Tongue (tissue), 2 donors: ENCODE results near the gene LENG8. TPM values are rescaled to one million over a fixed set of nuclear protein-coding genes. Genes with fewer than 3 reads are reported as not detected.

ENCODE experiments used
- DNase-seq: peaks from one replicate; pipeline ENCODE4 v3.0.0-alpha.2; 2015
- total RNA-seq: library from RNA; depleted of rRNA; stranded (reverse); fragments of >200 nt; gene quantifications from one replicate; pipeline ENCODE4 v1.2.3, GENCODE V29; 2014

LENG8 gene
- total RNA-seq, 1 donor from 2014 or later, result 38.4 TPM

DNA sequence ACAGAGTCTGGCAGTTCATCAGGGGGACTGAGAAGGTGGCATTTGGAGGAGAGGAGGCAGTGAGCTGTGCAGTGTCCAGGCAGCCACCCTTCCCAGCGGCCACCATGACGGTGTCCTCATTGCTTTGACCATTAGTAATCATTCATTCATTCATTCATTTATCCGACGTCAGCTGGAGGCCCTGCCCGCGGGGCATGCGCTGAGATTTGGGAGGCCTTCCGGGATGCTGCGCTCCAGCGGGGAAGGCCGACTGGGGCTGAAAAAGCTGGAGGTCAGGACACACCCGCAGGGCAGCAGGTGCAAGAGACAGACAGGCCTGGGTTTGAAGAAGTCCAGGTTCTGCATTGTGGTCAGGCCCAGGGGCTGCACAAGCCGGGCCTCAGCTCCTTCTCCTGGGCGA is 24.8 kb upstream of the LENG8 start:
- DNase-seq, result no peak

DNA sequence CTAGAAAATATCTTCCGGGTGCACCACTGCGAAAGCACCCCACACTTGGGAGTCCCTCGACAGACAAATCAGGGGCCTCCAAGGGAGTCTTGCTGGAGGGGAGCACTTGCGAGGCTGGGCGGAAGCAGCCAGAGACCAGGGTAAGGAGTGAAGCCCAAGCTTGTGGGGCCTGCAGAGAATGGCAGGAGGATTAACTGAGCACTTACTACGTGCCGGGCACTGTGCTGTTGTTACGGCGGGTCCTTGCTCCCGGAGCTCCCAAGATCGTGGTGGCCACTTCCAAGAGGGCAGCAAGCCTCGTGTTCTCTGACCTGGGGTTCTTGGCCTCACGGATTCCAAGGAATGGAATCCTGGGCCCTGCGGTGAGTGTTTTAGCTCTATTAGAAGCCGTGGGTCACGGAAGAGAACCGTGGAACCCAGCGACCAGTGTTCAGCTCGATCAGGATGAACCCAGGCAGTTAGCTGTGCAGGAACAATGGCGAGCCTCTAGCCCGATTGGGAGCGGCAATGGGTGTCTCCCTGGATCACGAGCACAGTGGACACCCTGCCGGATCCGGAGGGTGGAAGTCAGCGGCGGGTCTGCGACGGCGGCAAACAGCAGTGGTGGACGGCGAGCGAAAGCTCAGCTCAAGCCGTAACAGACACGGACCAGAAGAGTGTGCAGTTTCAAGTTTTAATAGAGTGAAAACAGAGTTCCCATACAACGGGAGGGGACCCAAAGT is 24.2 kb upstream of the LENG8 start:
- DNase-seq, result no peak

DNA sequence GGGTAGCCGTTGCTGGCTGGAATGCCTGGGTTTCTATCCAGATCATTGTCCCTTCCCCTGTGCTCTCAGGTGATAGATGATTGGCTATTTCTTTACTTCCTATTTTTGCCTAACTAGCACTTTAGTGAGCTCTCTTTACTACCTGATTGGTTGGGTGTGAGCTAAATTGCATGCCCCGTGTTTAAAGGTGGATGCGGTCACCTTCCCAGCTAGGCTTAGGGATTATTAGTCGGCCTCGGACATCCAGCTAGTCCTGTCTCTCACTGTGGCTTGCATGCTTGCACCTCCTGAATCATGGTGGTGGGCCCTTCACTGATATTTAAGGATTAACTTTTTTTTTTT is 23.6 kb upstream of the LENG8 start:
- DNase-seq, result no peak

DNA sequence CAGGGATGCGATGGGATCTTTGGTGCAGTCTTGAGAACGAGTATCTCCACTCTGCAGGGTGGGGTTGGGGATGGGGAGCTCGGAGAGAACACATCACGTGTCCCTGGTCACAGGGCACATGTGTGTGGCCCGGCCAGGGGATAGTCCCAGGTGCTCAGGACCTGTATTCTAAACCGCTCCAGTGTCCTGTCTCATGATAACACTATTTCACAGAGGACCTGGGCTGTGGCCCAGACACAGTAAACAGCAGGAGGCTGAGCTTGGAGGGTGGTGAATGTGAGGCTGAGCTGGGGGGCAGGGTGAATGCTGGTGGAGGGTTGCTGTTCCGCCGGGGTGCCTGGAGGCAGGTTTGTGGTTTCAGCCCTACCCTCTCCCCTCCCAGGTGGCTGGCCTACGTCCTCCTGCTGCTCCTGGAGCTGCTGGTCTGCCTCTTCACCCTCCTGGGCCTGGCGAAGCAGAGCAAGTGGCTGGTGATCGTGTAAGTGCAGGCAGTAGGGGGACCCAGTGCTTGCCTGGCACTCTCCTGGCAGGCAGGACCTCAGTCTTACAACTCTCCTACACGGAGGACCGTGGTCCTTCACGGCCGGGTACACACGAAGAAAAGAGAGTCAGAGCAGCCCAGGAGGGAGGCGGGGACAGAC is 22.6 kb upstream of the LENG8 start:
- DNase-seq, result no peak

DNA sequence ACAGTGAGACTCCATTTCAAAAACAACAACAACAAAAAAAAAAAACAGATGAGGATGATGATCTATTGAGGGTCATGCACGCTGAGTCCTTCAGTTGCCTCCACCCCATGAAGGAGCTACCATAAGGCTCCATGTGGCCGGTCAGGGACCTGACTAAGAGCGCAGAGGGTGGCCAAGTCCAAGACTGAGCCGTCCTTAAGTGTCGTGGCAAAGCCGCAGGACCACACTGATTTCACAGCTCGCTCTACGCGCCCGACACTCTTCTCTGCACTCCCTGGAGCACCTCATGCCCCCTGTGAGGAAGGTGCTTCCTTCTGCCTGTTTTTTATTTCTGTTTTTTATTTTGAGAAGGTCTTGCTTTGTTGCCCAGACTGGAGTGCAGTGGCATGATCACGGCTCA is 21.4 kb upstream of the LENG8 start:
- no peak for DNase-seq

DNA sequence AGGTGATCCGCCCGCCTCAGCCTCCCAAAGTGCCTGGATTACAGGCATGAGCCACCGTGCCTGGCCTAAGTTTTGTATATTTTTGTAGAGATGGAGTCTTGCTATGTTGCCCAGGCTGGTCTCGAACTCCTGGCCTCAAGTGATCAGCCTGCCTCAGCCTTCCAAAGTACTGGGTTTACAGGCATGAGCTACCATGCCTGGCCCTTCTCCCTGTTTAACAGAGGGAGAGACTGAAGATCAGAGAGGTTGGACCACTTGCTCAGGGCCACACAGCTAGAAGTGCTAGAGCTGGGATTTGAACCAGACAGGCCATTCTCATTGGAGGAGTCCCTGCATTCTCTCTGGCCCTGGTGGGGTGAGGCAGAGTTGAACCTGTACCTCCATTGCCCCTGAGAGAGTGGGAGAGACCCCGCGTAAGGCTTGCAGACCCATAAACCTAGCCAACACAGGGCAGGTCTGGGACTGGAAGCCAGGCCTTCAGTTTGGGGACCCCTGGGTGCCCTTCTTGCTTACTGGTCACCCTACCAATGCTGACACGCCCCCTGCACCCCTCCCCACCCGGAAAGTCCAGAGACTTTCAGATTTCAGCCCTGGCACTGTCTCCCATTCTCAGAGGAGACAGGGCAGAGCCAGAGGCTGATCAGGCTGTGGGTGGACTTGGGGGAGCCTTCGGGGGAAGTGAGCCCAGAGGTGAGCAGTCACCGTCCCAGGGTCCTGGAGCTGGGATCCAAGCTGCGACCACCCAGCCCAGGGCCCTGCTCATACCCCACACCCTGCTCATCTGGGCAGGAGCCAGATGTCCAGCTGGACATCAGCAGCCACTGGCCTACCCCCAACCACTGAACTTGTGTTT is 20.4 kb upstream of the LENG8 start:
- no peak for DNase-seq

DNA sequence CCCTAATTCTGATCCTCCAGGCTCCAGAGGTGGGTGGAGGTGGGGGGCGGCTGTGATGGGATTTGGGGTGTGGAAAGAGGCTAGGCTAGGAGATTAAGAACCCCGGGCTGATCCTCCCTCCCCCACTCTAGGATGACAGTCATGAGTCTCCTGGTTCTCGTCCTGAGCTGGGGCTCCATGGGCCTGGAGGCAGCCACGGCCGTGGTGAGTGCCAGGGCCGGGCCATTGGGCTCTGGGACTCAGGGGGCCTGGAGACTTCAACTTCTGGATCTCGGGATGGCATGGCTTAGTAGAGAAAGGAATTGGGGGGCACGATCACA is 19.9 kb upstream of the LENG8 start:
- DNase-seq, result no peak

DNA sequence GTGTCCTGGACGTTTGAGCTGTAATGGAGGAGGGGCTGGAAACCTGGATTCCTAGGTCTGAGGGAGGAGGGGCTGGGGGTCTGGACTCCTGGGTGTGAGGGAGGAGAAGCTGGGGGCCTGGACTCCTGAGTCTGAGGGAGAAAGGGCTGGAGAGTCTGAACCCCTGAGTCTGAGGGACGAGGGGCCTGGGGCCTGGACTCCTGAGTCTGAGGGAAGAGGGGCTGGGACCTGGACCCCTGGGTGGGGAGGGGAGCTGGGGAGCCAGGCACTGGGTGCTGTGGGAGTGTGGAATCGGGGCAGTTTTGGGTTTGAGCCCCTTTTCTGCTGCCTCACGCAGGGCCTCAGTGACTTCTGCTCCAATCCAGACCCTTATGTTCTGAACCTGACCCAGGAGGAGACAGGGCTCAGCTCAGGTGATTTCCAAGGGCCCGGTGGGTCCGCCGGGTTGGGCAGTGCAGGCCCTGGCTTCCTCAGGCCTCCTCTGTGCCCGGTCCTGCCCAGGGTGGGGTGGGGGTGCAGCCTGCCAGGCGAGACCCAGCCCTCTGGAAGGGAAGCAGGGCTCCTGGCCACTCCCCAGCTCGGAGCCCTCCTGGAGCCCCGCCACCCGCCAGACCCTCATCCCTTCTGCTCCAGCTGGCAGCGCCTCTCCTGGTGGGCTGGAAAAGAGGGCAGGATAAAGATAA is 19.3 kb upstream of the LENG8 start:
- DNase-seq, result no peak

DNA sequence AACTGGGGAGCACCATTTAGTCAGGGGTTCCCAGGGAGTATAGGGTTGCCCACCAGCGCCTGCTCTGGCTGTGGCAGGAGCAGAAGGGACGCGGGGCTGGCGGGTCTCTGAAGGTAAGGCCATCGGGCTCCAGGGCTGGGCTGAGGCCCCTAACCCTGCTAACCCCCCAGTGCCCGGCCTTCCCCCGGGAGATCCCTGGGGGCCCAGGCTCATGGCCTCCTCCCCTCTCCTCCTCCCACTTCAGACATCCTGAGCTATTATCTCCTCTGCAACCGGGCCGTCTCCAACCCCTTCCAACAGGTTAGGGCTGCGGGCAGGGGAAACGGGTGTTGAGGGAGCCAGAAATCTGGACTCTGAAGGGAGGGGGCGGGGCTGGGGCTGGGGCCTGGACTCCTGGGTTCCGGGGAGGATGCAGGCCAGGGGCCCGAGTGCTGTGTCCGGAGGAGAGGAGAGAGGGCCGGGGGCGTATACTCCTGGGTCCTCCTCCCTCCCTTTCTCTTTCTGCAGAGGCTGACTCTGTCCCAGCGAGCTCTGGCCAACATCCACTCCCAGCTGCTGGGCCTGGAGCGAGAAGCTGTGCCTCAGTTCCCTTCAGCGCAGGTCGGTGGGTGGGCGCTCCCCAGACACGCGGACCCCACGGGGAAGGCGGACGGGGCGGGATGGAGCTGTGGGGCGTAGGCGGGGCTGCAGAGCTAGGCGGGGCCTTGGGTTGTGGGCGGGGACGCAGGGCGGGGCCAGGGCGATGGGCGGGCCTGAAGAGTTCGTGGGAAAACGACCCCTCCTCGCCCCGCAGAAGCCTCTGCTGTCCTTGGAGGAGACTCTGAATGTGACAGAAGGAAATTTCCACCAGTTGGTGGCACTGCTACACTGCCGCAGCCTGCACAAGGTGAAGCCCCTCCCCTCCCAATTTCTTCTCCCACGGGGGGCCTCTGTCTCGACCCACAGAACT is 18.4 kb upstream of the LENG8 start:
- DNase-seq, result peak; percentile 73

DNA sequence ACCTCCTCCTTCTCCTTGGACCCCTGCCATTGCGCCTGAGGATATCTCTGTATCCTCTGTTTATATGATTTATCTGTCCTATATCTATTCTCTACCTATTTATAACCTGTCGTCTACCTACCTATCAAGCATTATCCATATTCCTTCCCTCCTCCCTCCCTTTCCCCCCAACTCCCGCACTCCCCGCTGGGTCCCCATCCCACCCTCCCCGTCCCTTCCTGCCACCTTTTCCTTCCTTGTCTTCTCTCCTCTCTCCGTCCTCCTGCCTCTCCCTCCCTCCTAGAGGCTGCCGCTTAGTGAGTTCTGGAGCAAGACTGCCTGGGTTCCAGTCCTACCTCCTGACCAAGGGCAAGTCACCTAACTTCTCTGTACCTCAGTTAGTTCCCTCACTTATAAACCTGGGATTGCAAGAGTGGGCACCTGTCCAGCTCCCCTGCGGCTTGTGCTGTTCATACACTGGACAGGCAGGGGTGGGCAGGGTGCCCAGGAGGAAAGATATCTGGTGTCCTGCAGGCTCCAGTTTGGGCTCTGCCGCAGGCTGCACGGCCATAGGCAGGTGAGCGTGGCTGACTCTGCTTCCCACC is 17.7 kb upstream of the LENG8 start:
- no peak for DNase-seq

DNA sequence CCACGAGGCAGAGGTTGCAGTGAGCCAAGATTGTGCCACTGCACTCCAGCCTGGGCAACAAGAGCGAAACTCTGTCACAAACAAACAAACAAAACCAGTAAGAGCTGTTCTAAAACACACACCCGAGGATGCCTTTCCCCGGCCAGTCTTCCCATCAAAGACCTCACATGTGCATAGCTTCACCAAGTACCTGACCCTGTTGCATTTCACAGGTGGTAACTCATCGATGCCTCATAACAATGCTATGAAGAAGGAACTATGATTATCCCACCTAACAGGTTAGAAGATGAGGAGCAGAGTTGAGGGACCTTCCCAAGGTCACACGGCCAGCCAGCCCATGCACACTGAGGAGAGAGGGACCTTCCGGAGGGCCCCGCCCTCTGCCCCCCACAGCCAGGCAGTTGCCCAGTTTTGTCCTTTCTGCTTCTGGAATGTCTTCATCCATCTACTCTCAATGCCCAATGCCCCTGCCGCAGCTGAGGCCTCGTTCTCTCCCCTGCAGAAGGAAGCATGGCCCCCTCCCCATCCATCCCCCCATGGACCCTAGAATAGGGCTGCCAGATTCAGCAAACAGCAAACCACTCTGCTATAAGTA is 16.8 kb upstream of the LENG8 start:
- DNase-seq, result no peak

DNA sequence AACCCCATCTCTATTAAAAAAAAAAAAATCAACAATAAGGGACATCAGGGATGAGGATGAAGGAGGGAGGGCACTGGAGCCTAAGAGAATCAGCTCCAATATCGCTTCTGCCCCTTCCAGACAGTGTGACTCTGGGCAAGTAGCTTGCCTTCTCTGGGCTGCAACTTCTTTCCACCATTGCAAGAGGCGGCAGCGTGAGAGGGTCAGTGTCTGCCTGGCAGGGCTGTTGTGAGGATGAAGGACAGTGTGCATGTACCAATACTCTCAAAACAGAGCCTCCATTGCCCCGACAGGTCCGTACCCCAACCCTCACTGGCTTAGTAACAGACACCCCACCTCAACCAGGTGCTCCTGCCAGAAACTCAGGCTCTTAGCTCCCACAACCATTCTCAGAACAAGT is 15.3 kb upstream of the LENG8 start:
- no peak for DNase-seq

DNA sequence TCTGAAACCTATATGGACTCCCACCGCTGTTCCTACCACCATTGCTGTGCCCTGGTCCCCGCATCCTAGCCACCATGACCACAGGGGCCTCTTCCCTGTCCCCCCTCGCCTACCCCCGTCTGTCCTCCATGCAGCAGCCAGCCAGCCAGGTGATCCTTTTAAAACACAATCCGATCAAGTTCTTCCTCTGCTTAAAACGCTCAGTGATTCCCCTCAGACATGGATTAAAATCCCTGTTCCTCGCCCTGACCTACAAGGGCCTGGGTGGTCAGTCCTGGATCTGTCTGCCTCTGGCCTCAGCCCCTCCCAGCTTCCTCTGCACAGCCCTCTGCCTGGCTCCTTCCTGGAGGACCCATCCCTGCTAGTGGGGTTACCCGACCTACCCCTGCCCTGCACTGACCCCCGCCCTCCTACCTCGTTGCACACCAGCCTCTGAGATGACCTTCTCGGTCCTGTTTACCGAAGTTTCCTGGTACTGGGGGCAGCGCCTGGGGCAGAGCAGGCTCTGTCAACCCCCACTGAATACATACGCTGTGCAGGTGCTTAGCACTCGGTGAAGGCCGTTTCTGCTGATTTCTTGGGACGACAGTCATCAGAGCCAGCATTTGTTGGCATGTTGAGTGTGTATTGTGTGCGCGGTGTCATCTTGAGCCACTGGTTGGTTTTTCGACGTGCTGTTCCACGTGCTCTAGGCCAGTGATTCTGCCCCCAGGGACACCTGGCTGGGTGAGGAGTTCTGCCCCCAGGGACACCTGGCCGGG is 14.7 kb upstream of the LENG8 start:
- DNase-seq, result no peak

DNA sequence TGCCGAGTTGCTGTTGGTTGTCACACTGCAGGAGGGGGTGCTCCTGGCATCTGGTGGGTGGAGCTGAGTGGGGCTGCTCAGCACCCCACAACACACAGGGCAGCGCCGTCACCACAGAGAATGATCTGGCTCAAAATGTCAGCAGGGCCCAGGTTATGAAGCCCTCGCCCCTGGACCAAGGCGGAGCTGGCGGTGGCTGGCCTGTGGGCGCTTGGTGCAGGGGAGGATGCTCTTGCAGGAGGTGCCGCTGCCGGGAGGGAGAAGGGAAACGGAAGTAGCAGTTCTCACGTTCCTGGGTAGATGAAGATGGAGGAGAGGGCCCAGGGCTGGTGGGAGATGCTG is 14.2 kb upstream of the LENG8 start:
- DNase-seq, result no peak

DNA sequence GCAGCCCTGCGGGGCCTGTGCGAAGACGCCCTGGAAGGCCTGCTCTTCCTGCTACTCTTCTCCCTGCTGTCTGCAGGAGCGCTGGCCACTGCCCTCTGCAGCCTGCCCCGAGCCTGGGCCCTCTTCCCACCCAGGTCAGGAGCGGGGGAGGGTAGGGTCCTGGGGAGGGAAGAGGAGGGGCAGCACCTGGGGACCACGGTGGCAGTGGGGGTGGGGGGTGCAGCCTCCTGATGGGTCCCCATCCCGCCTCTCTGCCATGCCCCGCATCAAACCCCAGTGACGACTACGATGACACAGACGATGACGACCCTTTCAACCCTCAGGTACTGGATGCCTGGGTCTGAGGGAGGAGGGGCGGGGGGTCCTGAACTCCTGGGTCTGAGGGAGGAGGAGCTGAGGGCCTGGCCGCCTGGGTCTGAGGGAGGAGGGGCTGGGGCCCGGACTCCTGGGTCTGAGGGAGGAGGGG is 13.4 kb upstream of the LENG8 start:
- no peak for DNase-seq

DNA sequence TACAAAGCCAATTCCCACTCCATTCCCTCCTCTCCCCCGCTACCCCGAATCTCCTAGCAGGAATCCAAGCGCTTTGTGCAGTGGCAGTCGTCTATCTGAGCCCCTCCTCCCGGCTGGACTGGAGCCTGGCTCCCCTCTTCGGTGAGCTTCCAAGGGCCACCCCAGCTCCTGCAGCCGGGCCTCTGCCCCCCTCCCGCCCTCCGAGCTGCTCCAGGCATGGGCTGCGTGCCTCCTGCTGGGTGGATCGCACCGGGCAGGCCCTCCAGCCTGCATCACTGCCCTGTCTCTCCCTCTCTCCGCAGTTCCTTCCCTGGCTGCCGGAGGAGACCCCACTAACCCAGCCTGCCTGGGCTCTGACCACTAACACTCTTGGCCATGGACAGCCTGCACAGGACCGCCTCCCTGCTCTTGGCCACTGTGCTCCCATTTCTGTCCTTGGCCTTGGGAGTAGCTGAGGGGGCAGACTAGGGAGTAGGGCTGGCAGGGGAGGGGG is 12.9 kb upstream of the LENG8 start:
- no peak for DNase-seq

DNA sequence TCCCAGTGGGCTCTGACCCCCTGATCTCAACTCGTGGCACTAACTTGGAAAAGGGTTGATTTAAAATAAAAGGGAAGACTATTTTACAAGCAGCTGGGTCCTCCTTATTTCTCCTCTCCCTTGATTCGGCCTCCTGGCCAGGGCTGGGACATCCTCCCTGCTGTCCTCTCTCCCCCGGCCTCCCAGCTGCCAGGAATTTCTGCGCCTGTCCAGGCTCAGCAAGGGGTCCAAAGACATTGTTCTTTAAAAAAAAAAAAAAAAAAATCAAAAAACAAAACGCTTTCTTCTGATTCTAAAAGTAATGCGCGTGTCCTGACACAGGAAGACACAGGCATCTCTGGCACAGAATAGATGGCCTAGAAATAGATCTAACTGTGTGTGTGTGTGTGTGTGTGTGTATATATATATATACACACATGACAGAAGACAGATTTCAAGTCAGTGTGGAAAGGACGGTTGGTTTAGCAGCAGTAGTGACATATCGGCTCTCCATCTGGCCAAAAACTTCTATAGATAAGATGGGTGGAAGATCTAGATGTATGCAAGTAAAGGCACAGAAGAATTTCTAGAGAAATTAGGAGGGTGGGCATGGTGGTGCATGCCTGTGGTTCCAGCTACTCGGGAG is 12.3 kb upstream of the LENG8 start:
- peak; percentile 36 for DNase-seq

DNA sequence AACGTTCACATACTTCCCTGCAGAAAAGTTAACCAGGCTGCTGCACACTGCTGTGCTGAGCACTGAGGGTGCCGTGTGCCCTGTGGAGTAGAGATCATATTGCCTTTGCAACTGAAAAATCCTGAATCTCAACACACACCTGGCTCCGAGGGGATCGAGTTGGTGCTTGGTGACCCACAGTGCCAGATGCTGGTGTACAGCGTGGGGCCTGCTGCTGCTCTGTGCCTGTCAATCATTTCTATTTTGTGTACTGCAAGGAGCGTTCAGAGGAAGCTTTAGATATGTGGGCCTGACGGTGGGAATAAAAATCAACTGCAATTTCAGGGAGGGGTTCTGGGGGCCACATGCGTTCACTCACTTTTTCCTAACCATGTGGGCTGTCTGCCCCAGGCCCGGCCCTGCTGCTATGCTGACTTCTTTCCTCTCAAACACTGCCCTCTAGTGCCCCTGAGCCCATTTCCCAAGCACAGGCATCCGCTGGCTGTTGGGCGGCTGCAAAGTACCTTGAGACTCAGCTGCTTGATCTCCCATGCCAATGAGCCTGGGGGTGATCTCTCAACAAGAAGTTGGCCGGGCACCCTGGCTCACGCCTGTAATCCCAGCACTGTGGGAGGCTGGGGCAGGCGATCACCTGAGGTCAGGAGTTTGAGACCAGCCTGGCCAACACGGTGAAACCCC is 9.7 kb upstream of the LENG8 start:
- peak; percentile 63 for DNase-seq

DNA sequence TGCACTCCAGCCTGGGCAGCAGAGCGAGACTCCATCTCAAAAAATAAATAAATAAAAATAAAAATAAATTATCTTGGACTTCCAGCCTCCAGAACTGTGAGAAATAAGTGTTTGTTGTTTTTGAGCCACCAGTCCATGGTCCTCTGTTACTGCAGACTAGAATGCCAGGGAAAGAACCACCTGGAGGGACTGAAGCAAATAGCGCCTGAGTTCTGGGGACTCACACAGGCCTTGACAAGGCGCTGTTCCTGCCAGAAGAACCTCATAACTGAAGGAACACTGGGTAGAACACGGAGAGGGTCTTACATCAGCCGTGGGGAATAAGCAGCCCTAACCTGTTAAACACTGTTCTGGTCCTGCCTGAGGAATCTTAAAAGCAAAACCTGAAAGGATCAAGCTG is 8.4 kb upstream of the LENG8 start:
- no peak for DNase-seq
